ENCODE results near the gene RNH1.

Gene RNH1

GRCh38 chr11:506995-507726 is at the start of gene RNH1:
TSS of gene RNH1 (minus strand) at chr11:507242. CDS start at chr11:502162, 5,080 bp downstream.
- Histone ChIP-seq H3K4me3 (ENCODE audit: insufficient read depth, low read length, poor library complexity, severe bottlenecking) (peak within 1 kb of the TSS; percentile 88), H3F3A (ENCODE audit: insufficient read depth) (peaks cover 6% of the 10 kb centered on the region; the same call in 1 of the 2 replicates), H3K36me3 (ENCODE audit: low read length) (no peaks in the 10 kb centered on the region), H3K27me3 (ENCODE audit: low read length) (no peaks in the 10 kb centered on the region), H3K79me2 (ENCODE audit: insufficient read depth, low read length) (peaks cover 12% of the 10 kb centered on the region), H3K27ac (ENCODE audit: low read depth, low read length) (peak within 1 kb of the TSS; percentile 83), H3K9me2 (replicated peaks; ENCODE audit: insufficient read depth, low read length) (no peaks in the 10 kb centered on the region), H3K9me3 (ENCODE audit: insufficient read depth, low read length) (no peaks in the 10 kb centered on the region), H2AFZ (ENCODE audit: low read depth, low read length, severe bottlenecking) (peak within 1 kb of the TSS; percentile 77), H3K4me2 (ENCODE audit: low read depth, low read length, poor library complexity, severe bottlenecking) (peak within 1 kb of the TSS; percentile 81), H4K20me1 (ENCODE audit: low read depth, low read length) (no peaks in the 10 kb centered on the region), H3K9ac (ENCODE audit: low read length) (peak within 1 kb of the TSS; percentile 95)
- no peak for TF ChIP-seq EZH2phosphoT487 (conservative IDR thresholded peaks at IDR 0.05; ENCODE audit: low read length)
- TF ChIP-seq, protein P1, sequence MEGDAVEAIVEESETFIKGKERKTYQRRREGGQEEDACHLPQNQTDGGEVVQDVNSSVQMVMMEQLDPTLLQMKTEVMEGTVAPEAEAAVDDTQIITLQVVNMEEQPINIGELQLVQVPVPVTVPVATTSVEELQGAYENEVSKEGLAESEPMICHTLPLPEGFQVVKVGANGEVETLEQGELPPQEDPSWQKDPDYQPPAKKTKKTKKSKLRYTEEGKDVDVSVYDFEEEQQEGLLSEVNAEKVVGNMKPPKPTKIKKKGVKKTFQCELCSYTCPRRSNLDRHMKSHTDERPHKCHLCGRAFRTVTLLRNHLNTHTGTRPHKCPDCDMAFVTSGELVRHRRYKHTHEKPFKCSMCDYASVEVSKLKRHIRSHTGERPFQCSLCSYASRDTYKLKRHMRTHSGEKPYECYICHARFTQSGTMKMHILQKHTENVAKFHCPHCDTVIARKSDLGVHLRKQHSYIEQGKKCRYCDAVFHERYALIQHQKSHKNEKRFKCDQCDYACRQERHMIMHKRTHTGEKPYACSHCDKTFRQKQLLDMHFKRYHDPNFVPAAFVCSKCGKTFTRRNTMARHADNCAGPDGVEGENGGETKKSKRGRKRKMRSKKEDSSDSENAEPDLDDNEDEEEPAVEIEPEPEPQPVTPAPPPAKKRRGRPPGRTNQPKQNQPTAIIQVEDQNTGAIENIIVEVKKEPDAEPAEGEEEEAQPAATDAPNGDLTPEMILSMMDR (IDR thresholded peaks at IDR 0.05; ENCODE audit: insufficient read depth, low read length, poor library complexity, severe bottlenecking) = no peak

- H3K4me3 ChIP-seq (ENCODE audit: insufficient read depth, low read length, poor library complexity, severe bottlenecking) = no peak overlapping the region
- H3K36me3 ChIP-seq (ENCODE audit: low read length) = no peaks in the 10 kb centered on the region
- H3K9me2 ChIP-seq (replicated peaks; ENCODE audit: insufficient read depth, low read length) = no peaks in the 10 kb centered on the region
- H2AFZ ChIP-seq (ENCODE audit: low read depth, low read length, severe bottlenecking) = no peak overlapping the region
- H3K9ac ChIP-seq (ENCODE audit: low read length) = no peak overlapping the region
- no peak overlapping the region for H3K27ac ChIP-seq (ENCODE audit: low read depth, low read length)
- H3K9me3 ChIP-seq (ENCODE audit: insufficient read depth, low read length) = no peaks in the 10 kb centered on the region
- no peaks in the 10 kb centered on the region for H4K20me1 ChIP-seq (ENCODE audit: low read depth, low read length)
- no peak overlapping the region for H3K4me2 ChIP-seq (ENCODE audit: low read depth, low read length, poor library complexity, severe bottlenecking)
- TF ChIP-seq EZH2phosphoT487 (conservative IDR thresholded peaks at IDR 0.05; ENCODE audit: low read length) = no peak
- TF ChIP-seq, protein P1 (IDR thresholded peaks at IDR 0.05; ENCODE audit: insufficient read depth, low read length, poor library complexity, severe bottlenecking) = no peak
- H3K79me2 ChIP-seq (ENCODE audit: insufficient read depth, low read length) = no peaks in the 10 kb centered on the region
- 0 out of 2 replicates have a peak, but pooled peaks cover 3% of the 10 kb centered on the region for H3F3A ChIP-seq (ENCODE audit: insufficient read depth)
- no peaks in the 10 kb centered on the region for H3K27me3 ChIP-seq (ENCODE audit: low read length)
Observed at GRCh38 chr11:555780-556661, 49.0 kb upstream of the RNH1 start.

DNA sequence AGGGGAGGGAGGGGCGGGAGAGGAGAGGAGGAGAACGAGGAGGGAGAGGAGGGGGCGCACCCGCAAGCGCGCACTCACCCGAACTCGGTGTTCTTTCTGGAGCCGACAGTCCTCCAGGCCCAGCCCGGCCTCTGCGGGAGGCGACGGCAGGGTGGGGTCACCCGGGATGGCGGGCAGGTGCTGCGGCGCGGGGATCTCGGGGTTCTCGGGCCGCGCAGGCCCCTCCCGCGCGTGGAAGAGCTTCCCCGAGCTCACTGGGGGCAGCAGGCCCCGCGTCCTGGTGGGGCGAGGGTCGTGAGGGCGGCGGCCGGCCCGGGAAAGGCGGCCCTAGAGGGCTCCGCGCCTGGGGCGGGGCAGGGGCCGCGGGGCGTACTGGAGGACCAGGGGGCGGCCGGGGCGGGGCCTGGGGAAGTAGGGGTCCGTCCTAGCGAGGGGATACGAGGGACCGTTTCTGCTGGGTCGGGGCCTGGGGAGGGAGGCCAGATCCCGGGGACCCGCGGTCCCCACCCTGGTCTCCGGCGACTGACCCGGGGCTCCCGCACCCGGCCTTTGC is 48.3 kb upstream of the RNH1 start:
- H3F3A ChIP-seq (ENCODE audit: insufficient read depth) = 0 out of 2 replicates have a peak, but pooled peaks cover 3% of the 10 kb centered on the region
- no peak overlapping the region for H3K9ac ChIP-seq (ENCODE audit: low read length)
- peak overlapping the region; percentile 40 for H3K4me2 ChIP-seq (ENCODE audit: low read depth, low read length, poor library complexity, severe bottlenecking)
- H2AFZ ChIP-seq (ENCODE audit: low read depth, low read length, severe bottlenecking) = no peak overlapping the region
- no peaks in the 10 kb centered on the region for H3K36me3 ChIP-seq (ENCODE audit: low read length)
- no peaks in the 10 kb centered on the region for H3K9me2 ChIP-seq (replicated peaks; ENCODE audit: insufficient read depth, low read length)
- no peak for TF ChIP-seq EZH2phosphoT487 (conservative IDR thresholded peaks at IDR 0.05; ENCODE audit: low read length)
- TF ChIP-seq, protein P1 (IDR thresholded peaks at IDR 0.05; ENCODE audit: insufficient read depth, low read length, poor library complexity, severe bottlenecking) = no peak
- H4K20me1 ChIP-seq (ENCODE audit: low read depth, low read length) = no peaks in the 10 kb centered on the region
- H3K79me2 ChIP-seq (ENCODE audit: insufficient read depth, low read length) = no peaks in the 10 kb centered on the region
- H3K27ac ChIP-seq (ENCODE audit: low read depth, low read length) = no peak overlapping the region
- H3K4me3 ChIP-seq (ENCODE audit: insufficient read depth, low read length, poor library complexity, severe bottlenecking) = peak overlapping the region; percentile 26
- H3K9me3 ChIP-seq (ENCODE audit: insufficient read depth, low read length) = no peaks in the 10 kb centered on the region
- no peaks in the 10 kb centered on the region for H3K27me3 ChIP-seq (ENCODE audit: low read length)
